ENCODE measurements around the gene ANKRD37.

The ANKRD37 gene

GRCh38 chr4:185364886-185365285 lies 31.8 kb upstream of the ANKRD37 start:
- no peaks in the 10 kb centered on the region for H3K36me3 ChIP-seq (ENCODE audit: insufficient read depth, low read length)
- H3K79me2 ChIP-seq (ENCODE audit: insufficient read depth, low read length): no peaks in the 10 kb centered on the region
- no peak overlapping the region for H3K4me3 ChIP-seq (ENCODE audit: low read depth in 1 of 2, low read length in 2 of 2)
- DNase-seq (no peak), ATAC-seq (ENCODE audit: insufficient read depth, low read depth) (no peak)
- no peak overlapping the region for H2AFZ ChIP-seq (ENCODE audit: low read depth, low read length)
- no peak overlapping the region for H3K4me2 ChIP-seq (ENCODE audit: insufficient read depth, low read length)
- no peak overlapping the region for H3K27ac ChIP-seq (ENCODE audit: low read length)
- no peaks in the 10 kb centered on the region for H3K9me3 ChIP-seq (ENCODE audit: insufficient read depth, low read length, severe bottlenecking)
- TF ChIP-seq EZH2 (IDR thresholded peaks at IDR 0.05; ENCODE audit: borderline replicate concordance, low read depth, low read length, severe bottlenecking) (no peak), CTCF (IDR thresholded peaks at IDR 0.05; ENCODE audit: borderline replicate concordance, extremely low read depth, low read length, poor library complexity, severe bottlenecking) (no peak)
- no peaks in the 10 kb centered on the region for H4K20me1 ChIP-seq (ENCODE audit: insufficient read depth, low read length)
- no peaks in the 10 kb centered on the region for H3K4me1 ChIP-seq (ENCODE audit: insufficient read depth, low read length)
- no peaks in the 10 kb centered on the region for H3K27me3 ChIP-seq (ENCODE audit: insufficient read depth, low read length, poor library complexity)
- H3K9ac ChIP-seq (ENCODE audit: low read depth, low read length): no peak overlapping the region

GRCh38 chr4:185369731-185370130 lies 26.9 kb upstream of the ANKRD37 start:
- TF ChIP-seq EZH2 (IDR thresholded peaks at IDR 0.05; ENCODE audit: borderline replicate concordance, low read depth, low read length, severe bottlenecking) (no peak), CTCF (IDR thresholded peaks at IDR 0.05; ENCODE audit: borderline replicate concordance, extremely low read depth, low read length, poor library complexity, severe bottlenecking) (no peak)
- DNase-seq (no peak), ATAC-seq (ENCODE audit: insufficient read depth, low read depth) (no peak)
- Histone ChIP-seq H2AFZ (ENCODE audit: low read depth, low read length) (no peak overlapping the region), H3K4me2 (ENCODE audit: insufficient read depth, low read length) (no peak overlapping the region), H3K9me3 (ENCODE audit: insufficient read depth, low read length, severe bottlenecking) (no peaks in the 10 kb centered on the region), H3K9ac (ENCODE audit: low read depth, low read length) (no peak overlapping the region), H3K4me1 (ENCODE audit: insufficient read depth, low read length) (no peaks in the 10 kb centered on the region), H3K4me3 (ENCODE audit: low read depth in 1 of 2, low read length in 2 of 2) (no peak overlapping the region), H3K36me3 (ENCODE audit: insufficient read depth, low read length) (no peaks in the 10 kb centered on the region), H3K27ac (ENCODE audit: low read length) (no peak overlapping the region), H3K79me2 (ENCODE audit: insufficient read depth, low read length) (no peaks in the 10 kb centered on the region), H4K20me1 (ENCODE audit: insufficient read depth, low read length) (no peaks in the 10 kb centered on the region), H3K27me3 (ENCODE audit: insufficient read depth, low read length, poor library complexity) (no peaks in the 10 kb centered on the region)

- no peak for ATAC-seq (ENCODE audit: insufficient read depth, low read depth)
- H3K9me3 ChIP-seq (ENCODE audit: insufficient read depth, low read length, severe bottlenecking): no peaks in the 10 kb centered on the region
- no peaks in the 10 kb centered on the region for H3K4me1 ChIP-seq (ENCODE audit: insufficient read depth, low read length)
These were observed 26.2 kb upstream of the ANKRD37 start for GRCh38 chr4:185370268-185370949.

More at GRCh38 chr4:185370268-185370949, 26.2 kb upstream of the ANKRD37 start:
- H3K79me2 ChIP-seq (ENCODE audit: insufficient read depth, low read length): no peaks in the 10 kb centered on the region
- H3K9ac ChIP-seq (ENCODE audit: low read depth, low read length): no peak overlapping the region
- H3K27me3 ChIP-seq (ENCODE audit: insufficient read depth, low read length, poor library complexity): no peaks in the 10 kb centered on the region
- no peak overlapping the region for H2AFZ ChIP-seq (ENCODE audit: low read depth, low read length)
- H4K20me1 ChIP-seq (ENCODE audit: insufficient read depth, low read length): no peaks in the 10 kb centered on the region
- no peaks in the 10 kb centered on the region for H3K36me3 ChIP-seq (ENCODE audit: insufficient read depth, low read length)
- no peak overlapping the region for H3K27ac ChIP-seq (ENCODE audit: low read length)
- H3K4me3 ChIP-seq (ENCODE audit: low read depth in 1 of 2, low read length in 2 of 2): no peak overlapping the region
- TF ChIP-seq CTCF (IDR thresholded peaks at IDR 0.05; ENCODE audit: borderline replicate concordance, extremely low read depth, low read length, poor library complexity, severe bottlenecking): no peak
- TF ChIP-seq EZH2 (IDR thresholded peaks at IDR 0.05; ENCODE audit: borderline replicate concordance, low read depth, low read length, severe bottlenecking): no peak
- no peak for DNase-seq
- H3K4me2 ChIP-seq (ENCODE audit: insufficient read depth, low read length): no peak overlapping the region

Data from DND-41 (cell line).